GM18526 (cell line): ENCODE data around the gene CORO7.

ENCODE experiments used
- POLR2A ChIP-seq: IDR thresholded peaks from 3 replicates; pipeline ENCODE4 v1.6.1; 2011; ENCODE audit not compliant: insufficient read length; ENCODE audit errors: extremely low read depth

The CORO7 gene

GRCh38 chr16:4385066-4385788 is 31.2 kb downstream of the CORO7 start:
- TF ChIP-seq POLR2A: no peak

DNA sequence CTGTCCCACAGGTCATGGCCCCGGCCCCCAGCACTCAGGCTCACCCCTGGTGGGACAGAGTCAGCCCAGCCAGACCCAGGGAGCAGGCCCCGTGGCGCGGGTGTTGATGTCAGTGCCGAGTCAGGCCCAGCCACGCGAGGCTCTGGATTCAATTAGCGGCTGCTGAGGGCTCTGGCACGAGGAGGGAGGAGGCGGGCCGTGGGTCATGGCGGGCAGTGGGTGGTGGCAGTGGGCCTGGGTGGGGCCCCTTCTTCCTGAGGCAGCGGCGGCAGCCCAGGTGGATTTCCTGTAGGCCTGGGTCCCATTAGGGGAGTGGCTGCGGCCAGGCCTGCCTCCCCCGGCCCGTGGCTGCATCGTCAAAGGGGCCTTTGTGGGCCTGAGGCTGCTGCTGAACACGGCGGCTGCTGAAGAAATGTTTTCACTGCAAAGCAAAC is 31.9 kb downstream of the CORO7 start:
- no peak for TF ChIP-seq POLR2A

DNA sequence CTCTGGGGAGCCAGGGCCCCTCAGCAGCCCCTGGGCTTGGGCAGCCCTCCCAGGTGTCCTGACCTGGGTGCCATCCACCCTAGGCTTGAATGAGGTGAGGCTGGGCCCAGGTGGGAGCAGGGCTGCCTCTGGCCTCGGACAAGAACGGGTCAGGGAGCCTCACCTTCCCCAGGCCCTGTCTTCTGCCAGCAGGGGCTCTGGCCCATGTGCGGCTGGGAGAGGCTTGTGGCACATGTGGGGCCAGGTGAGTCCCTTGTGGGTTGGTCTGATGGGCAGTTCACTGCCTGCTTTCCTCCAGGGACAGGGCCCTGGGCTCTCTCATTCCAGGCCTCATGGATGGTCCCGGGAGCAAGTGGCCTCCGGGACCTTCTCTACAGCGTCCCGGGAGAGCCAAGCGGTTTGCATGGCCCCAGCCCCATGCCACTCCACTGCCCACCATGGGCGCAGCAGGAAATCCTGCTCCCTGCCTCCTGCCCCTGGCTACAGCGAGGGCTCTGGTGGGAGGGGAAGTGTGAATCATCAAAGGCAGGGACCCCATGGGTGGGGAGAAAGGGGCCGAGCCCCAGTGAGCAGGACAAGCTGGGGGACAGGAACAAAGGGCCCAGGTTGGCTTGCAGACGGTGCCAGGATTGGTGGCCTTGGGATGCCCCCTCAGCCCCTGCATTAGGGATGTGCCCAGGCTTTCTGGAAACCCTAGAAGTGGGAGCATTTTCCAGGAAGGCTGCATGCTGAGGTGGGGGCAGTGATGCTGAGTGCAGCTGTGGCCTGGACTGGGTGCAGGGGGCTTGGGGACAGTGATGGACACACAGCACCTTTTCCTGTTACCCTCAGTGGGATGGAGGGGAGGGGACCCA is 32.6 kb downstream of the CORO7 start:
- no peak for TF ChIP-seq POLR2A

- TF ChIP-seq POLR2A: no peak
Measured at GRCh38 chr16:4382795-4383357, 33.5 kb downstream of the CORO7 start.

DNA sequence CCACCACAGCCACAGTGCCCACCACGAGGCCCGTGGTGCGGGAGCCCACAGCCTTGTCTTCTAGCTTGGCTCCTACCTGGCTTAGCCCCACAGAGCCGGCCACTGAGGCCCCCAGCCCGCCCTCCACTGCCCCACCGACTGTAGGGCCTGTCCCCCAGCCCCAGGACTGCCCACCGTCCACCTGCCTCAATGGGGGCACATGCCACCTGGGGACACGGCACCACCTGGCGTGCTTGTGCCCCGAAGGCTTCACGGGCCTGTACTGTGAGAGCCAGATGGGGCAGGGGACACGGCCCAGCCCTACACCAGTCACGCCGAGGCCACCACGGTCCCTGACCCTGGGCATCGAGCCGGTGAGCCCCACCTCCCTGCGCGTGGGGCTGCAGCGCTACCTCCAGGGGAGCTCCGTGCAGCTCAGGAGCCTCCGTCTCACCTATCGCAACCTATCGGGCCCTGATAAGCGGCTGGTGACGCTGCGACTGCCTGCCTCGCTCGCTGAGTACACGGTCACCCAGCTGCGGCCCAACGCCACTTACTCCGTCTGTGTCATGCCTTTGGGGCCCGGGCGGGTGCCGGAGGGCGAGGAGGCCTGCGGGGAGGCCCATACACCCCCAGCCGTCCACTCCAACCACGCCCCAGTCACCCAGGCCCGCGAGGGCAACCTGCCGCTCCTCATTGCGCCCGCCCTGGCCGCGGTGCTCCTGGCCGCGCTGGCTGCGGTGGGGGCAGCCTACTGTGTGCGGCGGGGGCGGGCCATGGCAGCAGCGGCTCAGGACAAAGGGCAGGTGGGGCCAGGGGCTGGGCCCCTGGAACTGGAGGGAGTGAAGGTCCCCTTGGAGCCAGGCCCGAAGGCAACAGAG is 34.2 kb downstream of the CORO7 start:
- TF ChIP-seq POLR2A: no peak

- no peak for TF ChIP-seq POLR2A
Measured at GRCh38 chr16:4381072-4381934, 35.1 kb downstream of the CORO7 start.

GRCh38 chr16:4380119-4381063 is 36.0 kb downstream of the CORO7 start:
- peak; percentile 9 for TF ChIP-seq POLR2A

- TF ChIP-seq POLR2A: no peak
Measured at GRCh38 chr16:4378999-4379690, 37.3 kb downstream of the CORO7 start.

DNA sequence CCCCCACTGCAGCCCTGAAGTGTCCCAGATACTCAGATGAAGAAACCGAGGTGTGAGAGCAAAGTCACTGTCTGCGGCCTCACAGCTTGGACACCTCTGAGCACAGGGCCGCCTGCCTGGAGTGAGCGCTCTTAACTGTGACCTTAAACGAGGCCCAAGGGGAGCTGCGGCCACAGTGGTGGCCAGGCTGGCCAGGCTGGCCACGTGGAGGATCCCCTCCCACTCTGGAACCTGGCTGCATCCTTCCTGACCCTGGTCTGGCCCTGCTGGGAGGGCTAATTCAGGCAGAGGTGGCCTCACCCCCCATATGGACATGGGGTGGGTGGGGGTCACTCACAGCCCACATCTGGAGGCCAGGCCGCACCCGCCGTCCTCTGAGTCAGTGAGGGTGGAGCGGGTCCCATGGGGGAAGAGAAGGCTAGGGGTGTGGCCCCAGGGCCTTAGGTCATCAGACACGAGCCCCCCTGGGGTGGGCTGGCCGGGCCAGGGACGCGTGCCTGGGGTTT is 38.2 kb downstream of the CORO7 start:
- TF ChIP-seq POLR2A: no peak

DNA sequence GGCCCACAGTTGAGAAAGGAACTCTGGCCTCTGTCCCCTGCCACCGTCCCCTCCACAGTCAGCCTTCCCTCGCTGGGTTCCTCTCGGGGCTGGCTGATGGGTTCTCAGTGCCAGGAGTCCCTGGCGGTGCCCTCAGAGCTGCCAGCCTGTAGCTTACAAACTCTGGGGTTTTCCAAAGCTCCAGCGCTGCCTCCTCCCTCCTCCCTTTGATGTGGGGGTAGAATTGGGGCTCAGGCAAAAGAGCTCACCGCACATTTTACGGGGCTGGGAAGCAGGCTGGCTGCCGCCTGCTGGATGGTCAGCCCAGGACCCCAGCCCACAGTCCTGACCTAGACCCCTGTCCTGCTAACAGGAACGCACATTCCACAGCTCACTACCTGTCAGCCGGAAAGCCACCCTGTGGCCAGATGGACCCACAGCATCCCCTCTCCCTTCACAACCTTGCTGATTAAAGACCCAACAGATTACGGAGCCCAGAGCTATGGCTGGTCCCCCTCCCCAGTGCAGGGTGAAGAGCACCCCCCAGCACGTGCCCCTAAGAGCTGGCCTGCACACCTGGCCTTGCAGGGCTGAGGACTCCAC is 38.7 kb downstream of the CORO7 start:
- TF ChIP-seq POLR2A: no peak

- no peak for TF ChIP-seq POLR2A
Measured at GRCh38 chr16:4376893-4377572, 39.4 kb downstream of the CORO7 start.
